A549 (cell line): Measurements from ENCODE around the gene DIP2A.

Experiments used
- CHD2 ChIP-seq: fragments of 150-350 bp; IDR thresholded peaks from 2 replicates; pipeline ENCODE4 v1.6.1; 2014; ENCODE audit warnings: low read length; ENCODE audit not compliant: partially characterized antibody
- ELK1 ChIP-seq: fragments of 150-350 bp; IDR thresholded peaks from 2 replicates; pipeline ENCODE4 v1.6.1; 2014; ENCODE audit warnings: low read depth, mild to moderate bottlenecking, low read length
- EP300 ChIP-seq, 2 experiments: fragments of >200 bp; sonication (Bioruptor Twin); formaldehyde crosslinking; IDR thresholded peaks; 2 replicates in 1 of 2; 3 replicates in 1 of 2; pipeline ENCODE4 v1.6.1; 2016 to 2017
- JUN ChIP-seq, 2 experiments: fragments of >200 bp; sonication (Bioruptor Twin); formaldehyde crosslinking; IDR thresholded peaks; 2 replicates in 1 of 2; 3 replicates in 1 of 2; pipeline ENCODE4 v1.6.1; 2016 to 2017
- KDM5A ChIP-seq: fragments of 200-600 bp; sonication (generic); IDR thresholded peaks from 2 replicates; pipeline ENCODE4 v1.6.1; 2016; ENCODE audit warnings: antibody characterized with exemption, mild to moderate bottlenecking
- MAFK ChIP-seq: fragments of 450-650 bp; IDR thresholded peaks from 2 replicates; pipeline ENCODE4 v1.6.1; 2014; ENCODE audit not compliant: partially characterized antibody
- MAX ChIP-seq: IDR thresholded peaks from 2 replicates; pipeline ENCODE4 v1.6.1; 2012
- POLR2A ChIP-seq: IDR thresholded peaks from 2 replicates; pipeline ENCODE4 v1.6.1; 2012; ENCODE audit warnings: mild to moderate bottlenecking, low read length
- POLR2AphosphoS2 ChIP-seq: conservative IDR thresholded peaks from 2 replicates; pipeline ENCODE4 v1.6.1; 2012; ENCODE audit warnings: low read length, improper control_type of control experiment, inconsistent platforms
- ZC3H11A ChIP-seq: fragments of 450-650 bp; IDR thresholded peaks from 2 replicates; pipeline ENCODE4 v1.6.1; 2014; ENCODE audit warnings: antibody characterized with exemption, mild to moderate bottlenecking
- TF ChIP-seq, protein P1 (sequence below): fragments of >200 bp; sonication (Bioruptor Twin); formaldehyde crosslinking; IDR thresholded peaks from 3 replicates; pipeline ENCODE4 v1.5.1; 2016

- TF ChIP-seq, protein P1, sequence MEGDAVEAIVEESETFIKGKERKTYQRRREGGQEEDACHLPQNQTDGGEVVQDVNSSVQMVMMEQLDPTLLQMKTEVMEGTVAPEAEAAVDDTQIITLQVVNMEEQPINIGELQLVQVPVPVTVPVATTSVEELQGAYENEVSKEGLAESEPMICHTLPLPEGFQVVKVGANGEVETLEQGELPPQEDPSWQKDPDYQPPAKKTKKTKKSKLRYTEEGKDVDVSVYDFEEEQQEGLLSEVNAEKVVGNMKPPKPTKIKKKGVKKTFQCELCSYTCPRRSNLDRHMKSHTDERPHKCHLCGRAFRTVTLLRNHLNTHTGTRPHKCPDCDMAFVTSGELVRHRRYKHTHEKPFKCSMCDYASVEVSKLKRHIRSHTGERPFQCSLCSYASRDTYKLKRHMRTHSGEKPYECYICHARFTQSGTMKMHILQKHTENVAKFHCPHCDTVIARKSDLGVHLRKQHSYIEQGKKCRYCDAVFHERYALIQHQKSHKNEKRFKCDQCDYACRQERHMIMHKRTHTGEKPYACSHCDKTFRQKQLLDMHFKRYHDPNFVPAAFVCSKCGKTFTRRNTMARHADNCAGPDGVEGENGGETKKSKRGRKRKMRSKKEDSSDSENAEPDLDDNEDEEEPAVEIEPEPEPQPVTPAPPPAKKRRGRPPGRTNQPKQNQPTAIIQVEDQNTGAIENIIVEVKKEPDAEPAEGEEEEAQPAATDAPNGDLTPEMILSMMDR, result no peak
- TF ChIP-seq POLR2A (no peak), MAFK (no peak), MAX (no peak), JUN (IDR thresholded peaks at IDR 0.05) (no peak), ELK1 (no peak), EP300 (IDR thresholded peaks at IDR 0.05) (no peak), CHD2 (no peak), POLR2AphosphoS2 (no peak), KDM5A (no peak), ZC3H11A (no peak)
These were observed 16.6 kb downstream of the DIP2A start for GRCh38 chr21:46475296-46475695.
